CMK (cell line): ENCODE measurements around the gene ADM.
"Not testable (repeated sequence)": the region's sequence is repeated elsewhere in the genome, so short reads cannot be mapped to it uniquely, and the experiment has no call there.

Experiments
- DNase-seq: peaks from one replicate; pipeline ENCODE4 v3.0.0-alpha.2; 2010; ENCODE audit warnings: low read depth

ADM gene, protein sequence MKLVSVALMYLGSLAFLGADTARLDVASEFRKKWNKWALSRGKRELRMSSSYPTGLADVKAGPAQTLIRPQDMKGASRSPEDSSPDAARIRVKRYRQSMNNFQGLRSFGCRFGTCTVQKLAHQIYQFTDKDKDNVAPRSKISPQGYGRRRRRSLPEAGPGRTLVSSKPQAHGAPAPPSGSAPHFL

DNA sequence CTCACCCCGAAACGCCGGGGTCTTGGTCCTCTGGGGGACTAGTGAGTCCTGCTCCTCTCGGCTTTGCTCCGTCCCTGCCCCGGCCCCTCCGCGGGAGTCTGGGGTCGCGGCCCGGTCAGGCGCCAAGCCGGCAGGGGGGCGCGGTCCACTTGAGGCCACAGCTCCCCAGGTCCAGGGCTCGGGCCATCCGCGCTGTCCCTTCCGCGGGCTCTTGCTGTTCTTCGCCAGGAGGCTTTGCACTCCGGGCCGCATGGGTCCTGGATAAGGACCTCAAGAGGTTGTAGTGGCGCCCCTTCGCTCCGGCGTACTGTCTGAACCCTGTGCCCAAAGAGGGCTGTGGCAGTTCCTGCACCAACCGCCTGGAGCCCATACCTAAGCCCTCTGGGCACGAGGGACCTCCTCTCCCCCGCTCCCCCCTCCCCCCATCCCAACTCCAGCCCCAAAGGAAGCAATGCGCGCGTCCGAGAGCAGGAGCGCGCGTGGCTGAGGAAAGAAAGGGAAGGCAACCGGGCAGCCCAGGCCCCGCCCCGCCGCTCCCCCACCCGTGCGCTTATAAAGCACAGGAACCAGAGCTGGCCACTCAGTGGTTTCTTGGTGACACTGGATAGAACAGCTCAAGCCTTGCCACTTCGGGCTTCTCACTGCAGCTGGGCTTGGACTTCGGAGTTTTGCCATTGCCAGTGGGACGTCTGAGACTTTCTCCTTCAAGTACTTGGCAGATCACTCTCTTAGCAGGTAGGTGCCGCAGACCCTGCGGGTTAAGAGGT lies at the start of gene ADM:
TSS of gene ADM (plus strand) at position 579 of the 767 bp plus-strand sequence. CDS start 628 bp downstream, outside the sequence.
- no peak for DNase-seq

DNA sequence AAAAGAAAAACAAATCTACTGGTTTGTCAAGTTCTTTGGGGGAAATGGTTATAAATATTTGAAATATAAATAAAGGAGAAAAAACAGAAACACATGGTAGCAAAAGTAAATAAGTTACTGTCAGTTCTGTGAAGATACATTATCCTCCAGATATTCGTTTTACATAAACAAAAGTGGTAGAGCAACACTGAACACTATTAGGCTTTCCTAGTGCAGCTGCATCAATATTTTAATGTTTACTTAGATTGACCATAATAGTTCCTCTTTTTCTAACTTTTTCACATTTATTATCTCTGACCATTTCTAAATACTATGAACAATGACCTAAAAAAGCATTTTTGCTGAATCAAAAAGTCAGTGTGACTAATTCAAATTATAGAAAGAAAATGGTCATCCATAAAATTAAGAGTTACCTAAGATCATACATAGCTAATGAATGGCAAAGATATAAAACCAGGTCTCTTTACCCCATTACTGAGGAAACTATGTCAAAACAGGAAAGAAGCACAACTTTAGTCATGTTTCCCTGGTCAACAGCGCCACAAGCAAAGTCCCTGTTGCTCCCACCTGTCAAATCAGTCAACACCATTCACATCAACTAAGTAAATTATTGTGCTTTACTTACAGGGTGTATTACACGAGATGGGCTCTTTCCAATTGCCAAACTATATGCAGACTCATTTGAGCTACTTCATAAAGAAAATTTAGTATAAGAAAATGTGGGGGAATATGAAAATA lies 49.3 kb upstream of the ADM start:
- no peak for DNase-seq

DNA sequence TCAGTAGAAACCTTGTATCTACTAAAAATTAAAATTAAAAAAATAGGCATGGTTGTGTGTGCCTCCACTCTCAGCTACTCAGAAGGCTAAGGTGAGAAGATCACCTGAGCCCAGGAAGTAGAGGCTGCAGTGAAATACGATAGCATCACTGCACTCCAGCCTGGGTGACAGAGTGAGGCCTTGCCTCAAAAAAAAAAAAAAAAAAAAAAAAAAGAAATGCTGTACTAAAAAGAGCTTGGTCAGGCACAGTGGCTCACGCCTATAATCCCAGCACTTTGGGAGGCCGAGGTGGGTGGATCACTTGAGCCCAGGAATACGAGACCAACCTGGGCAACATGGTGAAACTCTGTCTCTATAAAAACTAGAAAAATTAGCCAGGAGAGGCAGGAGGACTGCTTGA lies 47.4 kb upstream of the ADM start:
- no peak for DNase-seq

DNA sequence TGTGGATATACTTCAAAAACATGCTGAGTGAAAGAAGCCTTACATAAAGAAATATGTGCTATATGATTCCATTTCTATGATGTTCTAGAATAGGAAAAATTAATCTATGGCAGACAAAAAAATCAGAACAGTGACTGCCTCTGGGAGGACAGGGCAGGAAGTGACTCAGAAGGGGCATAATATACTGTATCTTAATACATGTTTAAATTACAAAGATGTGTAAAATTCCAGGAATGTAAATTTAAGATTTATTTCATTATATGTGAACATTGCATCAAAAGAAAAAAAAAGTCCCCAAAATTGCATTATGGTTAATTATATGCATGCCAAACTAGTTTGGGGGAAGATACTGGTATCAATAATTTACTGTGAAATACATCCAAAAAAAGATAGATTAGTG lies 43.1 kb upstream of the ADM start:
- DNase-seq, result no peak

DNA sequence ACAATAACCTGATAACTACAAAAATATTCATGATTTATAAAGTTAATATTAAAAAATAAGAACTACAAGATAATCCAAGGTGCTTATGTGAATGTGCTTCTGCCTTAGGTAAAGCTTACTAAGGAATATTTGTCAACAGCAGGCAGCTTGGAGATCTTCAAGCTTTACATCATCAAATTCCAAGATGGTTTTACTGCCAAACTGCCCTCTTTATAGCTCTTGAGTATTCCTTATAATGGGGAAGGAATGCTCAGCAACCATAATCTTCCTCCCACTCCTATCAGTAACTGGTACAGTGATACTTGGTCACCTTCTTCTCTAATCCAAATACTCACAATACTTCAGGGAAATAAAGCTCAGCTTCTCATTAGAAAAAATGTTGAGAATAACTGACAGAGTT lies 40.9 kb upstream of the ADM start:
- DNase-seq, result no peak

DNA sequence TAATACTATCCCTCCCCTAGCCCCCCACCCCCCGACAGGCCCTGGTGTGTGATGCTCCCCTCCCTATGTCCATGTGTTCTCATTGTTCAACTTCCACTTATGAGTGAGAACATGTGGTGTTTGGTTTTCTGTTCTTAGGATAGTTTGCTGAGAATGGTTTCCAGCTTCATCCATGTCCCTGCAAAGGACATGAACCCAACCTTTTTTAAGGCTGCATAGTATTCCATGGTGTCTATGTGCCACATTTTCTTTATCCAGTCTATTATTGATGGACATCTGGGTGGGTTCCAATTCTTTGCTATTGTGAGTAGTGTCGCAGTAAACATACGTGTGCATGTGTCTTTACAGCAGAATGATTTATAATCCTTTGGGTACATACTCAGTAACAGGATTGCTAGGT lies 40.2 kb upstream of the ADM start:
- DNase-seq, result not testable (repeated sequence)

DNA sequence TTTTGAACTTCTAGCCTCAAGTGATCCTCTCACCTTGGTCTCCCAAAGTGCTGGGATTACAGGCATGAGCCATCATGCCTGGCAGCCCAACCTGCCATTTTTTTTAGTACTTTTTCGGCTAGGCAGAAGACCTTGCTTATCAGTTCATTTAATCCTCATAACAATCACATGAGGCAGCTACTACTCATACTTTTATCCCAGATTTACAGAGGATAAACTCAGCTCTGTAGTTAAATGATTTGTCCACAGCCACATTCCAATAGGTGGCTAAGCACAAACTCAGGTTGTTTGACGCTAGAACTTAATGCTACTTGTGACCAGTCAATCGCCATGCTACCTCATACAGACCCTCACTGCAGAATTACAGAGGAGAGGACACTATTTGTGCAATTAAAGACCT lies 38.9 kb upstream of the ADM start:
- DNase-seq, result no peak

DNA sequence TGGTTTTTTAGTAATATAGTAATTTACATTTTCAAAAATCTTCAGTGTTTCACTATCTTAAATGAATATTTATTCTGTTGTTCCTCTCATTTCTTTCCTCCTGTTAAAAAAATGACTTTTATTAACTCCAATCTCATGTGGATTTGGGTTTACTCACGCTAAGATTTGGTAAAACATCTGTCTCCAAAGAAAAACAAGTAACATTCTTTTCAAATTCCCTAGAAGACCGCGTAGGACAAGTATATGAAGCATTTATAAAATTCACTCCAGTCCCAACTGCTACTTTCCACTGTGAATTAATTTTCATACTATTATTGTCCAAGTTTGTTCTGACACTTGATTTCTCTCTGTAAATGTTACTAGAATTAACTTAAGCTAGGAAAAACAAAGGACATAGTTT lies 37.1 kb upstream of the ADM start:
- DNase-seq, result no peak

DNA sequence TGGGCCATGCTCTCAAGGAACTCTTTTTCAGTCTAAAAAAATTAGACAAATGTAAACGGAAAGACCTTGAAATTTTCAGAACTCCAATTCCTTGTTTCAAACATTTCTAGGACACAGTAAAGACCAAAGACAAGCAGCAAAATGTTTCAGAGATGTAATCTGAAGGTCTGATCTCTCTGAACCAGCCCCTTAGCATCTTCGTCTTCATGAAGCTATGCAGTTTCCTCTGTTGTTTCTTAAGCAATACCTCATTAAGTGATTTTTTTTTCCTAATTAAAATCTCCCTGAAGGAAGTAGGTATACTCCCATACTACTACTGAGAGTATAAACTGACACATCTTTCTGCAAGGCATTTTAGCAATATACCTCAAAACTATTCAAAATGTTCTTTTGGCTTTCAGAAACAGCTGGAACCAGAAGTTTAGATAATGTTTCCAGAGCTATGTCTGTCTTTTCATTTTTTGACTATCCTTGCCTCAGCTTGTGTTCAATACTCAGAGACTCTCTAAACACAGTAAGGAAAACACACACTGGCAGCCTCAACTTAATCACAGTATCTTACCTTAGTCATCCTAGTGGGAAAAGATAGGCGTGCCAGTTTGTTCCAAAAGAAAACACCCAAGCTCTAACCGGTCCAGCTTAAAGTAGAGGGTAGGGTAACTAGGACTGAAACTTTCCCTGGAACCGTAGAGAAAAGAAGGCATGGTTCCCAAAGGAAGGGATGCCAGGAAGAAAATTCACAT lies 36.0 kb upstream of the ADM start:
- DNase-seq, result no peak

DNA sequence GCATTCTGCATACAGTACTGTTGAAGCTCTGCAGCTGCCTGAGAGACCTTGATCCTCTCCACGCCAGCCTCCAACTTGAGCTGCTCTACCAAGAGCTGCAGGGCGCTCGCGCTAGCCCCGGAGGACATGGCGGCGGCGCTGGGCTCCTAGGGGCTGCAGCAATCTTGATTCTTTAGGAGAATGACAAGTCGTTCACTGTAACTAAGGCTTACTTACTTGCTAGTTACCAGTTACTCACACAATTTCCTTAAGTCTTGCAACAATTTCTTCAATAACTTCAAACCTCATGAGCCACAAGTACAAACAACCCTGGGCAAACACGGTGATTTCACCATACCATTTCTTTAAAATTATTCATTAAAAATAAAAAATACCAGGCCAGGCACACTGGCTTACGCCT lies 32.7 kb upstream of the ADM start:
- no peak for DNase-seq

DNA sequence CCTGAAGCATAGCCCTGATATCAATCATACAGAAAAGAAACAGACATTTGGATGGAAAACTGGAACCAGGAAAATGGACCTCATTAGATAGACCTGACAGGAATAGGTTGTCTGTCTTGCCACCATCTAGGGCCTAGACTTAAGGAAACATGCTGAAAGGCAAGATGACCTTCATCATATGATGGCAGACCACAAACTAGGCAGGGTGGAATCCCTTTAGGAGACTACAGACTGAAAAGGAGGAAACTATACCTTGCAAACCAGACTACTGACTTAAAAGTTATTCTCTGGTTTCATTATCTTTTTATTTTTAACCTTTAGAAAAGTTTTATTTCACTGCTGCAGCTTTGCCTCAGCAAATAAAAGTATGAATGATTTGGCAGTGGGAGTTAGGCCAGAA lies 31.1 kb upstream of the ADM start:
- DNase-seq, result no peak

DNA sequence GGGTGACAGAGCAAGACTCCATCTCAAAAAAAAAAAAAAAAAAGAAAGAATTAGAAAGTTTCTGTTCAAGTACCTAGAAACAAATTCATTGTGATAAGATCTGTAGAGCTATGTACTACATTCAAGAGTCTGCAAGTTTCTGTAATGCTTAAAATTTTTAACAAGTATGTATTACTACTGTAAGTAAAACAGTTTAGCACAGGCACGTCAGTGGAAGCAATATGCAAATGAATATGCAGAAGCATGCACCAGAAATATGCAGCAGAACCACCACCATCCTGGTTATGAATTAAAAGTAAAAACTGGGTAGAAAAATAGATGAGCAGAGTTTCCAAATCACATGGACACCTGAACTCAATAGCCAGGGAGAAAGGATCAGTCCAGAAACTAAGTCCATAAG lies 30.1 kb upstream of the ADM start:
- no peak for DNase-seq

DNA sequence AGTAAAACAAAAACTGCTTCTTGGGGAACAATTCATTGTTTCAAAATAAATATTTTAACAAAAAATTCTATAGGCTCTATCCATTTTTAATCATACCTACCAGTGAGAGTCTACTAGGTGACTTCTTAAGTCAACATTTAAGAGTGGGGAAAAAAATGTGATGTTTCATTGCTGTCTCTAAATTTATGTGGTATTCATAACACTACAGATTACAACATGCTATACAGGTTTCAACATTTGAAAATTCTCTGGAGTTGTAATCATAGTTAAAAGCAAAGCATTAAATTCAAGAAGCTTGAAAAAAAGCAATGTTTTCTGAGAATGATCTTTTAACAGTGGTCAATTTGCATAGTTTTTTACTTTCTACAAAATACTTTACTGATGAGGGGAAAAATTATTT lies 29.2 kb upstream of the ADM start:
- no peak for DNase-seq

DNA sequence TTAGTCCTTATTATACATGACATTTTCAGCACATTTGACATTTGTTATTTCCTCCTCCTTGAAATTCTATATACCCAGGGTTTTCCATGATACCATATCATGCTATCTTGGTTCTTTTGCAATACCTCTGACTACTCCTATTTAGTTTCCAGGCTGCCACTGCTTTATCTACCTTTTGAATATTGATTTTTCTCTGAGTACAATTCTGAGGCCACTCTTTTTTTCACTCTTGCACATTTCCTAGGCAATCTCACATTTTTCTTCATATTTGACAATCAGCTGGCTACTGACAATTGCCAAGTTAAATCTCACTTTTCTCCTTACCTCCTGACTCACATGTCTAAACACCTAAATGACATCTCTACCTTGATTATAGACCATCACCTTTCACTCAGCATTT lies 22.8 kb upstream of the ADM start:
- no peak for DNase-seq

DNA sequence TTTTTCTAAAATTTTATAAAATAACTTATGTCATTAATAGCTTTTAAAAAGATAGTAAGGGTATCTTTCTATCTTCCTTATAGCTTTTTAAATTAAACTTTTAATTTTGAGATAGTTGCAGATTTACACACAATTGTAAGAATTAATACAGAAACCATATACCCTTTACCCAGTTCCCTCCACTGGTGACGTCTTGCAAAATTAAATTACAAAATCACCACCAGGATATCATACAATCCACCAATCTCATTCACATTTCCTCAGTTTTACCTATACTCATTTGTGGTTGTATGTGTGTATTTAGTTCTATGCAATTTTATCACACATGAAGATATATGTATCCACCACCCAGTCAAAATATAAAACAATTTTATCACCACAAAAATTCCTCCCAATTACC lies 20.9 kb upstream of the ADM start:
- no peak for DNase-seq

DNA sequence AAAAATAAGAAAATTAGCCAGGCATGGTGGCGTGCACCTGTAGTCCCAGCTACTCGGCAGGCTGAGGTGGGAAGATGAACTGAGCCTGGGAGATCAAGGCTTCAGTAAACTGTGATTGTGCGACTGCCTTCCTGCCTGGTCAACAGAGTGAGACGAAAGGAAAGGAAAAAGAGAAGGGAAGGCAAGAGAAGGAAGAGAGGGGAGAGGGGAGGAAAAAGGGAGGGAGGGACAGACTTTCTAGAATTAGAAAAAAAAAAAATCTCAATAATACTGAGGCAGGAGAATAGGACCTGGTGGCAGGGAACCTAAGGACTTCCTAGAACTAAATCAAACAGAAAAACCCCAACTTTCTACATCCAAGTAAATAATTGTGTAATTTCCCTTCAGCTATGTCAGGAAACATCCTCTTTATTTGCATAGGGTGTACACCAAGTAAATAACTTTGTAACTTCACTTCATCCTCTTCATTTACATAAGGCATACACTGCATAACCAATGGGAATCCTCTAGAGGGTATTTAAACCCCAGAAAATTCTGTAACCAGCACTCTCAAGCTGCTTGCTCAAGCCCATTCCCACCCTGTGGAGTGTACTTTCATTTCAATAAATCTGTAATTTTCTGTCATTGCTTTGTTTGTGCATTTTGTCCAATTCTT lies 19.6 kb upstream of the ADM start:
- no peak for DNase-seq

DNA sequence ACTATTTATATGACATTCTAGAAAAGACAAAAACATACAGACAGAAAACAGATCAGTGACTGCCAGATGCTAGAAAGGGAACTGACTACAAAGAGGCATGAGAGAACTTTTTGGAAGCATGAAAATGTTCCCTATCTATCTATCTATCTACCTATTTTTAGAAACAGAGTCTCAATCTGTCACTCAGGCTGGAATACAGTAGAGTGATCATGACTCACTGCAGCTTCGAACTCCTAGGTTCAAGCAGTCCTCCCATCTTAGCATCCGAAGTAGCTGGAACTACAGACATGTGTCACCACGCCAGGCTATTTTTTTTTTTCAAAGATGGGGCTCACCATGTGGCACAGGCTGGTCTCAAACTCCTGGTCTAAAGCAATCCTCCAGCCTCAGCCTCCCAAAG lies 17.7 kb upstream of the ADM start:
- DNase-seq, result no peak

DNA sequence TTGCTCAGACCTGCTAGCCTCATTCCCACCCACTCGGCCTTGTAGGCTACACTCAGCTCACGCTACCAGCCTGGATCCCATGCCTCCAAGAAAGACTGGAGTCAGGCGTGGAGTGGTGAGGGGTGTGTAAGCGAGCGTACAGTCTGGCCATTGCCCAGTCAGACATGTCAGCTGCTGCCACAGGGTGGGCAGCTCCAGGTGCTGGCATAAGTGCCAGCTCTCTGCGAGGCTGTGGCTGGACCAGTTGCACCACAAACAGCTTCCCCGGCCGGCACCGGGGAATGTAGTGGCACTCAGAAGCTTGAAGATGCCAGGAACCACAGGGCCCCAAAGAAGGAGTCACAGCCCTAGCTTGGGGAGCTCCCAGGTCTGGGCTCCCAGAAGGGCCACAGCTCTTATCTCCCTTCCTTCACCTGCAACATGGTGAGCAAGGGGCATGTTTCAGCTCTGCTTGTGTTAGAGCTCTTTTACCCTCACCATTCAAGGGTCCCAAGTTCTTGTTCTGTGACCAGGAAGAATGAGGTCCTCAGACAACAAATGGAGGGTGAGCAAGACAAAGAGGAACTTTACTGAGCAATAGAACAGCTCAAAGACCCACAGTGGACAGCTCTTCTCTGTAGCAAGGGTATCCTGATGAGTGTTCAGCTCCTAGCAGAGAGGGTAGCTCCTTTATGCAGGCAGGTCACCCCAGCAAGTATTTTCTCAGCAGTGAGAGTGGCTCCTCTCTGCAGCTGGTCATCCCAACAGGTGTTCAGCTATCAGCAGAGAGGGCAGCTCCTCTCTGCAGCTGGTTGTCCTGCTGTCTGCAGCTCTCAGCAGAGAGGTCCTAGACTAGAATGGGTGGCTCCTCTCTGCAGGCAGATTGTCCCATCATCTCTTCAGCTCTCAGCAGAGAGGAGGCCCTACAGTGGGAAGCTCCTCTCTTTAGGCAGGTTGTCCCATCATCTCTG lies 16.8 kb upstream of the ADM start:
- DNase-seq, result no peak

DNA sequence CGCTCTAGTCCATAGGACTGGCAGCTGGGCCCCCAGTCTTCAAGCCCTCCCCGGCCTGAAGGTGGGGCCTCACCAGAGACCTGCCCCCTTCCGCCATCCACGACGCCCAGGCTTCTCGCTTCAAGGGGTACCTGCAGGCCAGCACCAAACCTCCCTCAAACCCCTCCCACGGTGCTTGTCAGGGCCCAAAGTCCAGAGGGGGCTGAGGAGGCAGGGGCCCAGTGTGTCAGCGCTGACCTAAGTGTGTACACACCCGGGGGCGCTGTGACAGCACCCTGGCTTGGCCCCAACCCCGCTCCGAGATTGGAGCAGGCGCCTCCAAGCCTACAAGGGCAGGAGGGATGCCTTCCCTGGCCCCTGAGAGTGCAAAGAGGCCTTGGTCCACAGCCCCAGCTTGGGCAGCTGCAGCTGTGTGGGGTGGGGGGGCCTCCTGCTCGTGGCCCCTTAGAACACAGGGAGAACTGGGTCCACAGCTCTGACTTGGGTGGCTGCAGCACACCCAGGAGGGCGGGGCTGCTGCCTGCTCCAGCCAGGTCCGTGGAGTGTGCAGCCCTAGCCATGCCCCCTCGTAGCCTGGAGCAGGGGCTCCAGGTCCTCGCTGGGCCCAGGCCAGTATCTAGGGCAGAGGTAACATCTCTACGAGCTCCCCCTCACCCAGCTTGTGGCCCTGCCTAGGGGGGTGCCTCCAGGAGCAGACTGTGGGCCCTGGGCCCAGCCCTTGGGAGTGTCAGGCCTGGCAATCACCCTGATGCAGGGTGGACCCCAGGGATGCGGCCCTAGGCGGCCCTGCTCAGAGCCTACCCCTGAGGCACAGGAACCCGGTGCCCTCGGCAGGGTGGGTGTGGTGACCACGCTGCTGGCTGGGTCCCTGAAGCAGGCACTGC lies 15.8 kb upstream of the ADM start:
- DNase-seq, result no peak
